Measurements from ENCODE around the gene LIMK2. TPM values are rescaled to one million over a fixed set of nuclear protein-coding genes. Genes with fewer than 3 reads are reported as not detected.

Gene LIMK2
- total RNA-seq, 4 donors from 2014 or later, result 106 to 256 (median 139) TPM

DNA sequence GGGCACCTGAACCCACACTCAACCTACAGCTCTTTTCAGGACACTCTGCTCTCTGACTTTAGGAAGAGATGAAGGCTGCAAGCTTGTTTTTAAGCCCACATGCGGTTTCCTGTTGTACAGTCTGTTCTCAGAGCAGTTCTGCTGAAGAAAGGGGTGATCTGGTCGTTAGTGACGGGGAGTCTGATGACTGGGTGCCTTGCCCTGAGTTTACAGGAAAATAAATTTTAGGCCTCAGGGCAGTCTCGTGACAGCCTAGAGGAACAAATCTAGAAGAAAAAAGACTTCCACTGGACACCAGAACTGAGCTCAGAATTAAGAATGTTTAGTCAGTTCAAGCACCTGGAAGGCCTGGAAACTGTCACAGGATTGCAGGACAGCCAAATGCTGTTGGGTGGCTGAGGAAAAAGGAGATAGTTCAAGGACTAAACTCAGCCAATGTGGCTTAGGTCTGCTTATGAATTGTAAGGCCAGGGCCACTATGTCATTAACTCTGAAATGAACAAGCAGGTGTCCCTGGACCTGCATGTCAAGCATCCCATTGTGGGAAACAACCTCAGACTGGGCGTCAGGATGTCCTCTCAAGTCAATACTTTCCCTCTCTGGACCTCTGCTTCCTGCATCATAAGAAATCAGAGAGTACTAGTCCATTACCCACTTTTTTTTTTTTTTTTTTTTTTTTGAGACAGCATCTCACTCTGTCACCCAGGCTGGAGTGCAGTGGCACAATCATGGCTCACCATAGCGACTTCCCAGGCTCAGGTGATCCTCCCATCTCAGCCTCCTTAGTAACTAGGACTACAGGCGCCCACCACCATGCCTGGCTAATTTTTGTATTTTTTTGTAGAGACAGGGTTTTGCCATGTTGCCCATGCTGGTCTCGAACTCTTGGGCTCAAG lies 74.5 kb downstream of the LIMK2 start:
- no peaks in the 10 kb centered on the region for H3K9me3 ChIP-seq
- no peak overlapping the region for H3K4me3 ChIP-seq
- H3K36me3 ChIP-seq, result peaks cover 0 to 71% (median 0%) of the 10 kb centered on the region in 3 donors
- TF ChIP-seq, protein P1, sequence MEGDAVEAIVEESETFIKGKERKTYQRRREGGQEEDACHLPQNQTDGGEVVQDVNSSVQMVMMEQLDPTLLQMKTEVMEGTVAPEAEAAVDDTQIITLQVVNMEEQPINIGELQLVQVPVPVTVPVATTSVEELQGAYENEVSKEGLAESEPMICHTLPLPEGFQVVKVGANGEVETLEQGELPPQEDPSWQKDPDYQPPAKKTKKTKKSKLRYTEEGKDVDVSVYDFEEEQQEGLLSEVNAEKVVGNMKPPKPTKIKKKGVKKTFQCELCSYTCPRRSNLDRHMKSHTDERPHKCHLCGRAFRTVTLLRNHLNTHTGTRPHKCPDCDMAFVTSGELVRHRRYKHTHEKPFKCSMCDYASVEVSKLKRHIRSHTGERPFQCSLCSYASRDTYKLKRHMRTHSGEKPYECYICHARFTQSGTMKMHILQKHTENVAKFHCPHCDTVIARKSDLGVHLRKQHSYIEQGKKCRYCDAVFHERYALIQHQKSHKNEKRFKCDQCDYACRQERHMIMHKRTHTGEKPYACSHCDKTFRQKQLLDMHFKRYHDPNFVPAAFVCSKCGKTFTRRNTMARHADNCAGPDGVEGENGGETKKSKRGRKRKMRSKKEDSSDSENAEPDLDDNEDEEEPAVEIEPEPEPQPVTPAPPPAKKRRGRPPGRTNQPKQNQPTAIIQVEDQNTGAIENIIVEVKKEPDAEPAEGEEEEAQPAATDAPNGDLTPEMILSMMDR (IDR thresholded peaks at IDR 0.05), result no peak
- peak in 1 of 2 donors; percentile 27 for TF ChIP-seq POLR2A (IDR thresholded peaks at IDR 0.05)
- no peaks in the 10 kb centered on the region for H3K27me3 ChIP-seq
- peaks cover 0 to 47% (median 30%) of the 10 kb centered on the region in 4 donors for H3K4me1 ChIP-seq
- DNase-seq, result peak in 2 of 3 donors; percentile 83 to 92
- peak overlapping the region; percentile 93 to 100 (median 98) for H3K27ac ChIP-seq

GRCh38 chr22:31287818-31288495 lies 75.9 kb downstream of the LIMK2 start:
- H3K9me3 ChIP-seq, result no peaks in the 10 kb centered on the region
- peaks cover 0 to 58% (median 0%) of the 10 kb centered on the region in 3 donors for H3K36me3 ChIP-seq
- H3K4me3 ChIP-seq, result peak overlapping the region in 3 of 4 donors; percentile 9 to 88 (median 69)
- no peak for DNase-seq
- no peaks in the 10 kb centered on the region for H3K27me3 ChIP-seq
- H3K4me1 ChIP-seq, result peaks cover 0 to 47% (median 31%) of the 10 kb centered on the region in 4 donors
- H3K27ac ChIP-seq, result peak overlapping the region; percentile 93 to 100 (median 98)
- TF ChIP-seq, protein P1 (IDR thresholded peaks at IDR 0.05), result no peak
- TF ChIP-seq POLR2A (IDR thresholded peaks at IDR 0.05), result no peak

GRCh38 chr22:31288496-31289240 lies 76.6 kb downstream of the LIMK2 start:
- Histone ChIP-seq H3K27ac (peak overlapping the region; percentile 93 to 100 (median 98)), H3K9me3 (no peaks in the 10 kb centered on the region), H3K4me3 (peak overlapping the region; percentile 69 to 88 (median 74)), H3K36me3 (peaks cover 0 to 51% (median 0%) of the 10 kb centered on the region in 3 donors), H3K27me3 (no peaks in the 10 kb centered on the region), H3K4me1 (peaks cover 0 to 47% (median 30%) of the 10 kb centered on the region in 4 donors)
- no peak for TF ChIP-seq POLR2A (IDR thresholded peaks at IDR 0.05)
- TF ChIP-seq, protein P1 (IDR thresholded peaks at IDR 0.05), result no peak
- DNase-seq, result no peak

DNA sequence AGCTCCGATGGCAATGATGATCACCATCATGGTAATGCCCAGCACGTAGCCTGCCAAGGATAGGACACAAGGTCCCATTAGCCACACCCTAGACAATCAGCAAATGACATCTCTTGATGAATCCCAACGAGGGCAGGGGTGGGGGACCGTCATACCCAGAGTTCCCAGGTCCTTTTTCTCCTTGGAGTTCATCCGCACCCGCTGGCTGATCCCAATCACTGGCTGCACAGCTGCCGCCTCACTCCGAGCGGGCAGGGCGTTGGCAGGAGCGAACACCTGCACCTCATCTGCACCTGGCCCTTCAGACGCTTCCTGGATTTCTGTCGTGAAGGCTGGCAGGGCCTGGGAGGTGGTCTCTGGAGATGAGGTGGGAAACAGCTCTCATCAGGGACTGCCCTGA lies 77.2 kb downstream of the LIMK2 start:
- no peaks in the 10 kb centered on the region for H3K27me3 ChIP-seq
- H3K4me3 ChIP-seq, result peak overlapping the region; percentile 69 to 88 (median 74)
- DNase-seq, result peak in 2 of 3 donors; percentile 78 to 81
- TF ChIP-seq, protein P1 (IDR thresholded peaks at IDR 0.05), result no peak
- peak; percentile 38 to 46 for TF ChIP-seq POLR2A (IDR thresholded peaks at IDR 0.05)
- peaks cover 0 to 47% (median 27%) of the 10 kb centered on the region in 4 donors for H3K4me1 ChIP-seq
- H3K36me3 ChIP-seq, result peaks cover 0 to 44% (median 0%) of the 10 kb centered on the region in 3 donors
- peak overlapping the region; percentile 93 to 100 (median 98) for H3K27ac ChIP-seq
- no peaks in the 10 kb centered on the region for H3K9me3 ChIP-seq
